Endometrium (tissue), 2 donors: ENCODE results near the gene VSTM2B.

Source experiments
- FAIRE-seq: peaks from 2 replicates; lab custom pipeline; 2012; peaks lifted over from hg19 to GRCh38; lab: Jason Lieb, UNC
- donor health status: control.
- donor health status: control.

VSTM2B gene

DNA sequence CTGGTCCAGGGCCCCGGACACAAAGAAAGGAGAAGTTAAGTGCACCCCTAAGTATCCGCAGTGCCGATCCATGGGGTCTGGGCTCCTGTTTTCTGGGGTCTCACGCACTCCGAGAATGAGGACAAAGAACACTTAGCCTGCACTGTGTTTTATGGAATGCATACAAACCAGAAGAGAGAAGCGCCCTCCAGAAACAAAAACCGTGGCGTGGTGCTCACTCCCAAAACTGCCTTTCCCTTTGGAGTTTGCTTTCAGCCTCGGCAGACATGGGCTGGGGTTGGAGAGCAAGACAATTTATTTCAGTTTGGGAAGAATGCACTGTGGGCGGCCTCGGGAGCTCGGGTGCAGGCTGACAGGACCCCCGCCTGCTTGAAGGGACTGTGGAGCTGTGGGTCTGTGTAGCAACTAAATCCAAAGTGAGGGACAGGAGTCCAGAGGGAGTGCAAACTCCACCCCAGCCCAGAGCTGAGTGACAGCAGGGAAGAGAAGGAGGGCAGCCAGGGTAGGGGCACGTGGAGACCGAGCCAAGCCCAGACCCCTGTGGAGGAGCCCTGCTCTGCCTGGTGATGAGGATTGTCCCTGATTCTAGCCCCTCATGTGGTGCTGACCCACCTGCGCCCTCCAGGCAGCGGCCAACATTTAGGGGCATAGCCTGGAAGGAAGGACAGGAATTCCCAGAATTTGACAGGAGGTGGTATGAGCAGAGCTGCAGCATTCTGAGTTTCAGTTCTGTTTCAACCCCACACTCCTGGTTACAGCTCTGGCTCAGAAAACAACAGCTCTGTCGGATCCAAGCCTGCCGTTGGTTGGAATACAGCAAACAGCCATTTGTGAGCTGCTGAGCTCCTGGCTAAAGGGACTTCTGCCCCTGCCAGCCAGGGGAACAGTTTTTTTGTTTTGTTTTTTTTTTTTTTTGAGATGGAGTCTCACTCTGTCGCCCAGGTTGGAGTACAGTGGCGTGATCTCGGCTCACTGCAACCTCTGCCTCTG lies 42.5 kb downstream of the VSTM2B start:
- FAIRE-seq, result no peak

DNA sequence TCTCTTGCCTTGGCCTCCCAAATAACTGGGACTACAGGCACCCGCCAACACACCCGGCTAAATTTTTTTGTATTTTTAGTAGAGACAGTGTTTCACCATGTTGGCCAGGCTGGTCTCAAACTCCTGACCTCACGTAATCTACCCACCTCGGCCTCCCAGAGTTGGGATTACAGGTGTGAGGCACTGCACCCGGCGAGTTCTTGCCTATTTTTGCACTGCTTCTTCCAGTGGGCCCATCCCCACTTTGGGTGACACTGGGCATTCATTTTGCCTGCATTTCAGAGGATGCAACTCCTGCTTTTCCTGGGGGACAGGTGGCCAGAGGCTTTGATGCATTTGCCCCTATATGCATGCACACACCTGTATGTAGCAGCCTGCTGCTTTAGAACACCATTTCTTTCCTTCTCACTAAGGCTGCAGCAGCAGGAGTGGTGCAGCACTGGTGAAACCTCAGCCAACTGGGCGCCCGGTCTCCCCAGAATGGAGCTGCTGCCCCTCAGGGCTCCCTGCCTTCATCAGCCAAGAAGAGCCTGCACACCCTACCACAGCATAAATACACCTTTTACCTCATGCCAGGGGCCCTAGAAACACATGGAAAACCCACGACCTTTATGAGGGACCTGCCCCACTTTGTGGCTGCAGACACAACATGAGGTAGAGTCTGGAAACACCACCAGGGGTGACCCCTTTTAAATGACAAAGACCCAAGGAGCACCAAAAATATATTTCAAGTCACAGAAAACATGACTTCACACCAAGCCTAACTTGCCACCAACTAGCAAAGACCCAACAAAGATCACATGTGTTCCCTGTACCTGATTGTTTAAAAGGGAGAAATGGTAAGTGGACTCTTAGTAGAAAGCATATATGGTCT lies 43.5 kb downstream of the VSTM2B start:
- FAIRE-seq, result no peak

DNA sequence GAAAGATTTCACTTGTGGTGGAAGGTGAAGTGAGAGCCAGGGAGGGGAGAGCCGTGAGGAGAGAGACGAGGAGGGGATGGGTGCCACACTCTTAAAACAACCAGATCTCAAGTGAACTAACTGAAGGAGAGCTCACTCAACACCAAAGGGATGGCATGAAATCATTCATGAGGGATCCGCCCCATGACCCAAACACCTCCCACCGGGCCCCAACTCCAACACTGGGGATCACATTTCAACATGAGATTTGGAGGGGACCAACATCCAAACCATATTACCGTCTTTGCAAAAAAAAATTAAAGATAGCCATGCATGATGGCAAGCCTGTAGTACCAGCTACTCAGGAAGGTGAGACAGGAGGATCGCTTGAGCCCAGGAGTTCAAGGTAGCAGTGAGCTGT lies 45.4 kb downstream of the VSTM2B start:
- no peak for FAIRE-seq

DNA sequence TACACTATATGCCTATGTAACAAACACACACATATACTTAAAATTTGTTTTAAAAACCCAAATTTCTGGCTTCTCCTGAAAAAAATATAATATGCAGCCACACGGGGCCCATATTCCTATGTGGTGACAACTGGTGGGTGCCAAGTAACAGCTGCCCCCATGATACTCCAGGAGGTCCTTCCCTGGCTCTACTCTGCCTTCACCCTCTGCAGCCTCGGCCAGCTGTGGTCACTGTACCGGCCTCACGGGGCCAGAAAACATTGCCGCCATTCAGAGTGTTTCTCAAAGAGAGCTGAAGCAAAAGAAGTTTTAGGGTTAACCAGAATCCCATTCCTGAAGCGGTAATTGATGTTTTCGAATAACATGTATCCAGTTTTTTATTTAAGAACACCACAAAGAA lies 47.7 kb downstream of the VSTM2B start:
- no peak for FAIRE-seq

DNA sequence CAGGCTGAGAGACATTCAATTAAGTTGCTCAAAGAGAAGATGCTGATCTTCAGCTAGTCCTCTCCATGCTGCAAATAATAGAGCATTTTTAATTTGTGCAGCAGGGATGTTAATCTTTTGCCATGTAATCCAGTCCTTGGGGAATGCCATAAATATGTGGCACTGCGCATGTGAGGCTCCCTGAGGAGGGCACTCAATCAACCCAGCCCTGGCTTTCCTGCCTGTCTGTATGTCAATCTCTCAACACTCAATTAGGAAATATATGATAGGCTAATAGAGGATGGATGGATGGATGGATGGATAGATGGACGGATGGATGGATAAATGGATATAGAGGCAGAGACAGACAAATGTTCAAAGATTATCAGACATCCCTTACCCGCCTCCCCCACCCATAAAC lies 48.7 kb downstream of the VSTM2B start:
- no peak for FAIRE-seq

DNA sequence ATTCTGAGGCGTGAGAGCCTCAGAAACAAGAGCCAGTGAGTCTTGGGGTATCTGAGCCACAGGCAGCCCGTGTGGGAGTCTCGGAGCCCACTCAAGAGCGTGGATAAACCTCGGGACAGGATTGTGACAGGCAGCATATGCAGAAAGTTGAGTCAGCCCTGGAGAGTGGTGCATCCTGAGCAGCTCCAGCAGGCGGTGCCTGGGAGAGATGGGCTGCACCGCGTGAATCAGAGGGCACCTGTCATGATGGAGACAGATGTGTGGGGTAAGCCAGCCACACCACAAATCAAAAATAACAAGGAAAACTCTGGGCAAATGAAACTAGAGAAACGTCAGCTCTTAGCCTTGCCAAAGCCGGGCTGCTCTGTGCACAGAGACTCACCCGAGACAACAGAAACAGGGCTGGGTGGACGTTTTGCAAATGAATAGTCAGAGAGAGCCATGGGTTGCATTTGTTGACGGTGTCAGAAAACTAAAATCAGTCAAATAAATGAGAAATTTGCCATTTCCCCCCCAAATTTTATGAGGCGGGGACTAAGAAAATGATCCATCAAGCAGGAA lies 50.3 kb downstream of the VSTM2B start:
- no peak for FAIRE-seq

DNA sequence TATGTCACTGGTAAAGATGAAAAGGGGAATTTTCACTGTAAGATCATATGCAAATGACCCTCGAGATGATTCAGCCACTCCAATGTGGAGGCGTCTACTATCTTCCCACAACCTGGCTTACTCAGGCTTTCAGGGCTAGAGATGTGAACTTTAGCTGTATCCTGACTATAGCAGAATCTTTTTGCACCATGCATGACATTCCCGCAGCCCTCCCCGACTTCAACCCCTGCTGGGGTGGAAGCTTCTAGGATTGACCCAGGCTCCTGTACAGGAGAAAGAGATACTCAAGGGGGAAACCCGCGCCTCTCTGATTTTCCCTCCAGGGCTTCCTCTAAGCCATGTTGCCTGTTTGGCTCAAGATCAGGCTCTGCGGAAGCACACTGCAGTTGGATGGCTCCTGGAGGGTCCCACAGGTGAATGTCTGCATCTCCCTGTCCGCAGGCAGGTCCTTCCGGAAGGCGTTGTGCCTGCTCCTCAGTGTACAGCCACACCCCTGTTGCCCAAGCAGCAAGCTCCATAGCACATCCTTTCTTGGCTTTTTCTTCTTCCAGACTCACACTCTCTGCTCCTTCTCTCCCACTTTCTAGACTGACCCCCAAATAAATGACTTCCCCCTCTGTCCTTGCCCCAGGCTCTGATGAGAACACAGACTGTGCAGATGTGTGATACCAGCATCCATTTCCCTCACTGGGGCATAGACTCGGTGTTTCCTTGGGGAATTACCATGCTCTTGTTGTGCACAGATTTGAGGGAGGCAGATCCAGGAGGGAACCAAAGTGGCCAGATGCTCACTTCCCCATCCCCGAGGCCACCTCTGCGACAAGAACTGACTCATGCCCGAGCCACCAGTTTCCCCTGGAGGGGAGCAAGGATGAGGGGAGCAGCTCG lies 51.2 kb downstream of the VSTM2B start:
- FAIRE-seq, result no peak

DNA sequence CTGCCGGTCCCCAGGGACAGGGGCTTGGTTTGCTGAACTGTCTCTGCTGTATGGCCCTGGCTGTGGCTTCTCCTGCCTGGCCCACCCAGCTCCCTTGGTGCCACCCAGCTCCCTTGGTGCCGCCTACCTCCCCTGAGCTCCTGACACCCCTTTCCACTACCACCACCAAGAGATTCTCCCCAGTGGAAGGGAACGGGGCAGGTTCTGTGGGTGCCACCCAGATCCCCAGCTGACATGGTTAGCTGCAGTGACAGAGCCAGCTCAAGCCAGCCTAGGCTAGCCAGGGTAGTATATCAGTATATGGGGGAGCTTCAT lies 51.8 kb downstream of the VSTM2B start:
- no peak for FAIRE-seq

DNA sequence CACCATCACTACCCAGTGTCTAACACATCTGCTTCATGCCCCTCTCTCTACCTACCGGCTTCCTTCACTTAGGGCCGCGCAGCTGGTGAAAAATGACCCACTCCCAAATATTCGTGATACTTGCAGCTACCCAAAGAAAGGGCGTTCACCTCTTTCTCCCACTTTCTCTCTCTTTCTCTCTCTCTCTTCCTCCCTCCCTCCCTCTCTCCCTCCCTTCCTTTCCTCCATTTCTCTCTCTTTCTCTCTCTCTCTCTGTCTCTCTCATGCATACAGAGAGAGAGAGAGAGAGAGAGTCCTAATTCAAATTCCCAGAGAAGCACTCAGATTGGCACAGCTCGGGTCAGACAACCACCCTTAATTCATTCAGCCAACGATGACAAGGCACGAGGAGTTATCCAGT lies 52.6 kb downstream of the VSTM2B start:
- FAIRE-seq, result no peak

DNA sequence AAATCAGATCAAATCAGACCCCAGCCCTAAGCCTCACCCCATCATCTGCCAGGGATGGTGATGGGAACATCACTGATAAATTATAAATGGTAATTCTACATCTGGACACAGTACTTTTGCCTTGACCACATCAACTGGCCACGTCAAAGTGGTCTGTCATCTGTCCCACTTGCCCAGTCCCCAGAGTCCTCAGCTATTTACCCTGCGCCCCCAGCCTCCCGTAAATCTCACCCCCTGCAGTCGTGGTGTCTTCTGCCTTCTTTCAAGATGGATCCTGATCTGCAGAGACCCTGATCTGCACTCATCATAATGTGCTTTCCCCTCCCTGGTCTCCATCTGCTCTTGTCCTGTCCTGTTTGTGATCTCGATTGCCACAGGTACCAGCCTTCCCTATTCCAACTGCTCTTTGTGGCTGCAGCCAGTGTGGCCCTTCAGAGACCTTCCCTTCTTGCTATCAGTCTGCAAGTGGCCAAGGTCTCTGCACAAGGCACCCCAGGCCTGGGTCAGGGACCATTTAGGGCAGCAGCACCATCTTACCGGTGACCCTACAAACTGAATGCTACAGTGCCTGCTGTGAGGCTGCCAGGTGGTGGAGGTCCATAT lies 53.6 kb downstream of the VSTM2B start:
- FAIRE-seq, result no peak

DNA sequence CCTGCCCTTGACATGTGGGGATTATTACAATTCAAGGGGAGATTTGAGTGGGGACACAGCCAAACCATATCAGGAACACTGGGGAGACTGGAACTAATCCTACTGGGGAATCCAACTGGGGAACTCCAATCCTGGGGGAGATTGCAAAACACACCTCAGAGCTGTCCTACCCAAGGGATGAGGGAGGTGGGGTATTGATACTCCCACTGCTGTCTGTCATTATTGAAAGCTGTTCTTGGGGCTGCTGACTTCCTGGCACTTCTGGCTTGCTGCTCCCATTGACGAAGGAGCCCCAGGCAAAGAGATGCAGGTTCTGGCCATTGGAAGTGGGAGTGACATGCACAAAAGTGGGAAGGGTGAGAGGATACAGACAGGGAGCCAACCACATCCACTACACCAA lies 55.6 kb downstream of the VSTM2B start:
- no peak for FAIRE-seq

DNA sequence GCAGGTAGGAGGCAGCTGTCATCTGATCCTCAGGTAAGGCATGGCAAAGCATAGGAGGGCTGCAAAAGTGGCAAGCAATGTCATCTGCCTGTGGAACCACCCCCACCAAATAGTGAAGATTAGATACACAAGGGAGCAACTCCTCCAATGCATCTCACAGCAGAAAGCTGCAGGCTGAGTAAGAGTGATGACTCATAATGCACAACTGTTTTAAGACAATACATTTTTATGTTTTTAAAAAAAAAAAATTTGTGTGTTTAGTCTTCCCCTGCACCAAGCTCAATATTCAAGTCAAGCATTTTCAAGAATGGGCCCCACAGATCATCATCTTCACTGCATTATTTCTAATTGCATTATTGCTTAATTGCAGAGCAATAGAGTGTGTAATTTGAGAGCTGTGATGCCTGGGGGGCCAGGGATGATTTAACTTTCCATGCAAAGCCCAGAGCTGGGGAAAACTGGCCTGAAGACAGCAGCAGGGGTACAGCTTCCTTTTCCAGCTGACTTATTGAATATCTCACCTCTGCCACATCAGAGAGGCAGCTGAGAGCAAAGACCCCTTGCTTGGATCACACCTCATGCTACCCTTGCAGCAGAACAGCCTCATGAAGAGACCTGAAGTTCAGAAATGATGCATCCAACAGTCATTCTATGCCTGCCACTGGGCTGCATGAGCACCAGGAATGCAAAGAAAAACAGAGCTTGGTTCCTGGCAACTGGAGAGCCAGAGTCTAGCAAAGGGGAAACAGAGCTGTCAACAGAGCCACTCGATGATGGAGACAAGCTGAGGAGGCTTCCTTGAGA lies 57.6 kb downstream of the VSTM2B start:
- FAIRE-seq, result no peak

DNA sequence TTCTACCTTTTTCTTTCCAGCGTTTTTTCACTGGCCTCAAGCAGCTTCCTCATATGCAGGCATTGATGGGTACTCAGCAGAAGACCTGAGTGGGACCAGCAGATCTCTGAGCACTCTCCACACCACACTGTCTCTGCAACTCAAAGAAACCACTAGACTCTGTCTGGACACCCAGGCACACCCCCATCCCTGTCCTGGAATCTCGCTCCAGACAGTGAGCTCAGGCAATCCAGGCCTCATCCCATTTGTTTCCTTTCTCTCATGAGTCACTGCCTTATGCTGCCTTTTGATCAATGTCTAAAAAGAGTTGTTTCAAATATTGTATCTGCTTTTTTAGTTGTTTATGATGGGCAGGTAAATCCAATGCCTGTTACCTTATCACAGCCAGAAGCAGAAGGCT lies 60.6 kb downstream of the VSTM2B start:
- FAIRE-seq, result no peak

DNA sequence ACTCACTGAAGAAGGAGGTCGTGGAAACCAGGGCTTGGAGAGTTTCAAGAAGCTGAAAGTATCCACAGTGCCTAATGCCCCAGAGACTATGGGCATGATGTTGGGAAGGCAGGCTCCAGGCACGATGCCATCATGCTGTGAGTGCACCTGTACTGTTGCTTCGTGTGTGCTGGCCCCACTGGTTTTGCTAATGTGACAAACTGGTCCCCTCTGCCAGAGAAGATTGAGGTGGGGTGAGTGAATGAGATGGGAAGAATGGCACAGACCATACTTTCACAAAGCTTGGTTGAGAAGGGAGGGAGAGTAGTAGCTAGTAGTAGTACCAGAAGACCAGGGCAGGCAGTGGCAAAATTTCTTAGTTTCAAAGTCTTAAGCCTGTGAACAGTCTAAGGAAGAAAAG lies 61.3 kb downstream of the VSTM2B start:
- FAIRE-seq, result no peak

DNA sequence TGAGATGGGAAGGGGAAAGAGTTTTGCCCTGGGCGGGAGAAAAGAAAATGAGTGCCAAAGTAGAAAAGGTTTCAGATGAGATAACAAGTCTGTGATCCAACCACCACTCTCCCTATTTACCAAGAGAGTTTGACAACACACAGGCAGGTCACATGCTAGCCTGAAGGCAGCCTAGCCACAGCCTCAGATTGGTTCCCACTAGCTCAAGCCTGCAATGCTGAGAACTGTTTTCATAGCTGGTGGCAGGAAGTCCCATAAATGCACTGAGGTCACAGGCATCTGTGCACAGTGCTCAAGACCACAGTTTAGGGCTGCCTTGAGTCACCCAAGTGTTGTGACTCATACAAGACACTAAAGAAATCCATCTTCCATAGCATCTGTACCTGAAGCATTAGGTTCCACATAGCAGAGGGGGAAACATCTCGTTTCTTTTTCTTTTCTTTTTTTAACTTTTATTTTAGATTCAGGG lies 61.8 kb downstream of the VSTM2B start:
- no peak for FAIRE-seq

DNA sequence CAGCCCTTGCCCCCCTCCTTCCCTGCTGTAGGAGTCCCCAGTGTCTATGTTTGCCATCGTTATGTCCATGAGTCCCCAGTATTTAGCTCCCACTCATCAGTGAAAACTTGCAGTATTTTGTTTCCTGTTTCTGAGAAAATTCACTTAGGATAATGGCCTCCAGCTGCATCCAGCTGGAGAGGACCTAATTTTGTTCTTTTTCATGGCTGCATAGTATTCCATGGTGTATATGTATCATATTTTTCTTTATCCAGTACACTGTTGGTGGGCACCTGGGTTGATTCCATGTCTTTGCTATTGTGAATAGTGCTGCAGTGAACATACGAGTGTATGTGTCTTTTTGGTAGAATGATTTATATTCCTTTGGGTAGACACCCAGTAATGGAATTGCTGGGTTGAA lies 62.3 kb downstream of the VSTM2B start:
- FAIRE-seq, result no peak

DNA sequence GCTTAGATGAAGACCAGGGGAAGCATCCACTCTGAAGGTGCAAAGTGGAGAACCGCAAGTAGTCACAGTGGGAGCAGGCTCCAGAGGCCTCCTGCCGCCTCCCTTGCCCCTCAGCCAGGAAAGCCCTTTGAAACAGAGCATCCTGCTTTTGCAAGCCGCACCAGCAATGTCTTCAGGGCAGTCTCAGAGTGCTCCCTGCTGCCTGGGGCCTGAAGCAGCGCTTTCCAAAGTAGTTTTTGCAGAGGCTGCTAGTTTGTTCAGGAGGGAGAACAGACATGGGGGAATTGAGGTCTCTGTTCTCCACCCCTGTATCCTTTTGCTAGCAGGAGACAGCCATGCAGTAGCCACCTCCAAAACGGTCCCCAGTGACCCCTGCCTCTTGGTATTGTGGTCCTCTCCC lies 64.5 kb downstream of the VSTM2B start:
- no peak for FAIRE-seq

DNA sequence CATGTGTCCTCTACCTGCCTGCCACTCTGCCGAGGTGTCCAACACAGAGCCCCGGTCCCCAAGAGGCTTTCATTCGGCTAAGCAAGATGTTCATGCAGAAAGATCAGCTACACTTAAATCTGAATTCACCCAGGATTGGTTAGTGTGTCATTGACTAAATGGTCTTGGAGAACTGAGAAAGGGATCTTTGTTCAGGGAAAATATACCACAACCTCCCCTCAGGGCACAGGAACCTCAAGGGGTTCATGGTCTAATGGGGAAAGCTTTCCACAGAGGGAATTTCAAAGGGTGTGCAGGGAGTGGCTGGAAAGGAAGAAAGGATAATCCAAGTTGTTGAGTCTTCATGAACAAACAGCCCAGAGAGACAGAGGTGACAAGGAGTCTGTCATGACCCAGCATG lies 65.9 kb downstream of the VSTM2B start:
- no peak for FAIRE-seq

DNA sequence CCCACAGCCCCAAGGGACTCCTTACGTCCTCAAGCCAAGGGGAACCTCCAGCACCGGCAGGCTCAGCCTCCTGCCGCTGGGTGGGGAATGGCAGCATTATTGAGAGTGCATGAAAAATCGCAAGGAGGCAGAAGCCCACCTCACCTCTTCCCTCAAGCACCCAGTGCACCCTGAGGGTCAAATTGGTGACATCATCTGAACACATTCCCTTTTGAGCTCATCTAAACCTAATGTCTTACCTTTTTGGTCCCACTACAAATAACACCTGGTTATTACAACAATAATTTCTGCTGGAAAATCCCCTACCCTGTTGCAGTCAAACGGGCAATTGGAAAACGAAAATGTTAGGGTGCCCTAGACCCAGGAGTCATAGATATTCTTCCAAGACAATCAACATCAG lies 68.1 kb downstream of the VSTM2B start:
- FAIRE-seq, result no peak

DNA sequence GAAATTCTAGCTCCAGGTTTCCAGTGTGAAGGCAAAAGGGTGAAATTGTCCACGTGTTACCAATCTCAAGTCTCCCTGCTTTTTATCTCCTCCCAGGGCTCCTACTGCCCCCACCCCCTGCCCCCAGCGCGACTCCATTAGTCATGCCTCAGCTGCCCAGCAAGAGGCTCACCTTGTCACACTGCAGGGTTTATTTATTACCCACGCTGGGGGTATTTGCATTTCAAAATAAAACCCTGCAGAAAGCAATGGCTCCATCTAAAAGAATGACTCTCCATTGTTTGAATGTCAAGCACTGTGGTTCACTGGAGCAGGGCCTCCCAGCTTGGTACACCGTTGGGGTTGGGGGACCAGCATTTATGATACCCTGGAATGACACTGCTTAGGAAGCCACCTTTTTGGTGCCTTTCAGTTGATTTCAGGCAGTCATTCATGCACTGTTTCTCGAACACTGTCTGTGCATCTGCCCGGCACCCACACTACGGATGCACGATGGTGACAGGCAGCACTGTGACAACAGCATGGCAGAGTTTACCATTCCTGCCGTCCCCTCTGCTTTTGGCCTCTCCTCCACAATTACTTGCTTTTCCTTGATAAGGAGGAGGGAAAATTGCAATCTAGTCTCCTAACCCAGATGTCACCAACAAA lies 70.4 kb downstream of the VSTM2B start:
- no peak for FAIRE-seq
